HG02938 (cell line): Measurements from ENCODE around the gene C1QTNF12.
"Not testable (repeated sequence)": the region's sequence is repeated elsewhere in the genome, so short reads cannot be mapped to it uniquely, and the experiment has no call there.

Source experiments
- ATAC-seq: cut with Tn5 transposase; IDR thresholded peaks from one replicate; pipeline ENCODE4 v1.9.1; 2021; ENCODE audit warnings: mild to moderate bottlenecking, moderate library complexity; ENCODE audit not compliant: unreplicated experiment

The C1QTNF12 gene

GRCh38 chr1:1259951-1260600 is 13.6 kb upstream of the C1QTNF12 start:
- no peak for ATAC-seq

GRCh38 chr1:1259540-1259939 is 13.0 kb upstream of the C1QTNF12 start:
- no peak for ATAC-seq

- no peak for ATAC-seq
Observed at GRCh38 chr1:1259119-1259488, 12.6 kb upstream of the C1QTNF12 start.

GRCh38 chr1:1256956-1257871 is 10.7 kb upstream of the C1QTNF12 start:
- ATAC-seq = no peak

GRCh38 chr1:1255611-1256010 is 9.1 kb upstream of the C1QTNF12 start:
- ATAC-seq = no peak

- no peak for ATAC-seq
Observed at GRCh38 chr1:1255078-1255477, 8.6 kb upstream of the C1QTNF12 start.

GRCh38 chr1:1254667-1254998 is 8.1 kb upstream of the C1QTNF12 start:
- no peak for ATAC-seq

GRCh38 chr1:1253972-1254666 is 7.6 kb upstream of the C1QTNF12 start:
- no peak for ATAC-seq

- no peak for ATAC-seq
Observed at GRCh38 chr1:1253314-1253713, 6.8 kb upstream of the C1QTNF12 start.

GRCh38 chr1:1250786-1251284 is 4.3 kb upstream of the C1QTNF12 start:
- ATAC-seq = no peak

GRCh38 chr1:1248009-1248913 is 1.7 kb upstream of the C1QTNF12 start:
- not testable (repeated sequence) for ATAC-seq

- no peak for ATAC-seq
Observed at GRCh38 chr1:1247341-1247913, 905 bp upstream of the C1QTNF12 start.

- ATAC-seq = no peak
Observed at GRCh38 chr1:1245817-1246576, 525 bp downstream of the C1QTNF12 start.

GRCh38 chr1:1245178-1245816 is 1.2 kb downstream of the C1QTNF12 start:
- no peak for ATAC-seq

GRCh38 chr1:1244192-1244811 is 2.2 kb downstream of the C1QTNF12 start:
- no peak for ATAC-seq

GRCh38 chr1:1243807-1244191 is 2.7 kb downstream of the C1QTNF12 start:
- no peak for ATAC-seq

- ATAC-seq = no peak
Observed at GRCh38 chr1:1243266-1243660, 3.3 kb downstream of the C1QTNF12 start.

- ATAC-seq = no peak
Observed at GRCh38 chr1:1242461-1243265, 3.9 kb downstream of the C1QTNF12 start.
